ENCODE measurements around the gene AARSD1. TPM values are rescaled to one million over a fixed set of nuclear protein-coding genes. Genes with fewer than 3 reads are reported as not detected.
"Not testable (repeated sequence)": the region's sequence is repeated elsewhere in the genome, so short reads cannot be mapped to it uniquely, and the experiment has no call there.

The AARSD1 gene
- total RNA-seq, 1 experiment from 2014 or later = 23.5 TPM

- H3K9me3 ChIP-seq (ENCODE audit: control insufficient read depth, insufficient read depth, low read depth, low read length) = no peaks in the 10 kb centered on the region
- TF ChIP-seq REST (IDR thresholded peaks at IDR 0.05; ENCODE audit: insufficient read depth in 1 of 2, low read depth in 2 of 2, low read length in 1 of 2) (no peak), CTCF (IDR thresholded peaks at IDR 0.05) (no peak), POLR2AphosphoS5 (IDR thresholded peaks at IDR 0.05; ENCODE audit: low read depth, low read length) (no peak), TCF7L2 (IDR thresholded peaks at IDR 0.05; ENCODE audit: low read depth, low read length) (no peak), SIN3A (IDR thresholded peaks at IDR 0.05; ENCODE audit: borderline replicate concordance, insufficient read depth, low read depth, low read length) (no peak)
- POLR2A ChIA-PET = interaction anchor here (0.7 kb wide), 1 partner anchor 10 kb away, joined by 7 read pairs; no protein-coding TSS in a partner anchor
- H3K27ac ChIP-seq (ENCODE audit: low read length) = no peak overlapping the region
- H3K27me3 ChIP-seq (ENCODE audit: control insufficient read depth, insufficient read depth, low read length) = no peaks in the 10 kb centered on the region
- no peaks in the 10 kb centered on the region for H3K4me1 ChIP-seq (ENCODE audit: control insufficient read depth, insufficient read depth, low read length)
- in situ Hi-C loops (cut with HindIII; ENCODE audit: low pct_unique_long_range_greater_than_20kb, low sequenced_read_pairs) (no loop called here), intact Hi-C loops (cut with micrococcal nuclease; ENCODE audit: unreplicated experiment) (no loop called here)
- H3K36me3 ChIP-seq (ENCODE audit: control insufficient read depth, insufficient read depth, low read length) = no peaks in the 10 kb centered on the region
- no peak overlapping the region for H3K4me3 ChIP-seq (ENCODE audit: low read depth in 2 of 2, low read length in 2 of 2)
- ATAC-seq = no peak
- DNase-seq (ENCODE audit: low read depth, low spot score) = no peak
- CTCF ChIA-PET = no interaction called here
- BruUV-seq (replicated peaks) = no TSS peak
These were observed 45.2 kb downstream of the AARSD1 start for GRCh38 chr17:42918902-42919521.

- no peak for ATAC-seq
- H3K4me1 ChIP-seq (ENCODE audit: control insufficient read depth, insufficient read depth, low read length) = no peaks in the 10 kb centered on the region
- no peaks in the 10 kb centered on the region for H3K27me3 ChIP-seq (ENCODE audit: control insufficient read depth, insufficient read depth, low read length)
- intact Hi-C loops (cut with micrococcal nuclease; ENCODE audit: unreplicated experiment) = no loop called here
- TF ChIP-seq TCF7L2 (IDR thresholded peaks at IDR 0.05; ENCODE audit: low read depth, low read length) (no peak), SIN3A (IDR thresholded peaks at IDR 0.05; ENCODE audit: borderline replicate concordance, insufficient read depth, low read depth, low read length) (no peak), CTCF (IDR thresholded peaks at IDR 0.05) (no peak), POLR2AphosphoS5 (IDR thresholded peaks at IDR 0.05; ENCODE audit: low read depth, low read length) (no peak), REST (IDR thresholded peaks at IDR 0.05; ENCODE audit: insufficient read depth in 1 of 2, low read depth in 2 of 2, low read length in 1 of 2) (no peak)
- H3K36me3 ChIP-seq (ENCODE audit: control insufficient read depth, insufficient read depth, low read length) = no peaks in the 10 kb centered on the region
- no peak overlapping the region for H3K27ac ChIP-seq (ENCODE audit: low read length)
- BruUV-seq (replicated peaks) = no TSS peak
- ChIA-PET CTCF (no interaction called here), POLR2A (interaction anchor here (0.6 kb wide), 1 partner anchor 316 kb away, joined by 3 read pairs; no protein-coding TSS in a partner anchor)
- in situ Hi-C loops (cut with HindIII; ENCODE audit: low pct_unique_long_range_greater_than_20kb, low sequenced_read_pairs) = no loop called here
- DNase-seq (ENCODE audit: low read depth, low spot score) = no peak
- H3K4me3 ChIP-seq (ENCODE audit: low read depth in 2 of 2, low read length in 2 of 2) = no peak overlapping the region
- H3K9me3 ChIP-seq (ENCODE audit: control insufficient read depth, insufficient read depth, low read depth, low read length) = no peaks in the 10 kb centered on the region
These were observed 47.0 kb downstream of the AARSD1 start for GRCh38 chr17:42917236-42917603.

GRCh38 chr17:42916388-42917235 is 47.6 kb downstream of the AARSD1 start:
- ATAC-seq; BruUV-seq (replicated peaks); H3K4me3 ChIP-seq (ENCODE audit: low read depth in 2 of 2, low read length in 2 of 2); CTCF ChIA-PET; H3K27ac ChIP-seq (ENCODE audit: low read length); DNase-seq (ENCODE audit: low read depth, low spot score); H3K36me3 ChIP-seq (ENCODE audit: control insufficient read depth, insufficient read depth, low read length); in situ Hi-C loops (cut with HindIII; ENCODE audit: low pct_unique_long_range_greater_than_20kb, low sequenced_read_pairs); H3K4me1 ChIP-seq (ENCODE audit: control insufficient read depth, insufficient read depth, low read length); intact Hi-C loops (cut with micrococcal nuclease; ENCODE audit: unreplicated experiment); H3K27me3 ChIP-seq (ENCODE audit: control insufficient read depth, insufficient read depth, low read length); H3K9me3 ChIP-seq (ENCODE audit: control insufficient read depth, insufficient read depth, low read depth, low read length): not testable (repeated sequence)
- POLR2A ChIA-PET = interaction anchor here (0.6 kb wide), 1 partner anchor 315 kb away, joined by 3 read pairs; no protein-coding TSS in a partner anchor

Measured in Panc1 (cell line).